H1 (cell line): ENCODE results near the gene KDM2A. TPM values are rescaled to one million over a fixed set of nuclear protein-coding genes. Genes with fewer than 3 reads are reported as not detected.

ENCODE experiments used
- CHD1 ChIP-seq: IDR thresholded peaks from 2 replicates; pipeline ENCODE4 v1.6.1; 2012; ENCODE audit warnings: low read depth, low read length, improper control_type of control experiment
- CHD7 ChIP-seq: fragments of 300-600 bp; sonication (generic); IDR thresholded peaks from 2 replicates; pipeline ENCODE4 v1.7.1; 2012; ENCODE audit warnings: low read length, moderate library complexity, mild to moderate bottlenecking, inconsistent platforms; ENCODE audit not compliant: insufficient replicate concordance
- EP300 ChIP-seq, 2 experiments: IDR thresholded peaks; 1 replicate in 1 of 2; 2 replicates in 1 of 2; pipeline ENCODE4 v1.6.1; 2011 to 2012; ENCODE audit warnings: low read depth in 2 of 2, low read length in 2 of 2, mild to moderate bottlenecking in 2 of 2, borderline replicate concordance in 1 of 2, inconsistent platforms in 1 of 2, moderate library complexity in 1 of 2
- HDAC2 ChIP-seq, 2 experiments: fragments of 300-600 bp in 1 of 2; sonication (generic) in 1 of 2; IDR thresholded peaks; 2 replicates each; pipeline ENCODE4 v1.6.1; 2011 to 2012; ENCODE audit warnings: low read depth in 2 of 2, low read length in 2 of 2, mild to moderate bottlenecking in 2 of 2, moderate library complexity in 2 of 2, borderline replicate concordance in 1 of 2, inconsistent platforms in 1 of 2
- JUND ChIP-seq: IDR thresholded peaks from 2 replicates; pipeline ENCODE4 v1.6.1; 2011; ENCODE audit warnings: mild to moderate bottlenecking, improper control_type of control experiment, low read length
- KDM1A ChIP-seq: fragments of 200-600, 300-600 bp; sonication (generic); IDR thresholded peaks from 2 replicates; pipeline ENCODE4 v1.7.1; 2016; ENCODE audit warnings: mild to moderate bottlenecking, low read length, borderline replicate concordance
- RFX5 ChIP-seq: IDR thresholded peaks from 2 replicates; pipeline ENCODE4 v1.6.1; 2011; ENCODE audit warnings: low read depth, low read length, improper control_type of control experiment, borderline replicate concordance
- SUZ12 ChIP-seq: fragments of 200-600 bp; sonication (generic); IDR thresholded peaks from 2 replicates; pipeline ENCODE4 v1.6.1; 2012; ENCODE audit warnings: mild to moderate bottlenecking, inconsistent platforms, low read length, moderate library complexity, mixed read lengths
- TAF7 ChIP-seq: optimal IDR thresholded peaks from 2 replicates; pipeline ENCODE3; 2011; ENCODE audit warnings: low read depth, mild to moderate bottlenecking, inconsistent platforms, low read length, moderate library complexity, borderline replicate concordance
- polyA plus RNA-seq, 7 experiments: library from polyadenylated mRNA; depleted of rRNA in 3 of 7; stranded (reverse) in 5 of 7; unstranded in 2 of 7; fragments of >200 nt in 5 of 7; fragments of 200-250 nt in 2 of 7; gene quantifications; 1 replicate in 5 of 7; 2 replicates in 1 of 7; 4 replicates in 1 of 7; pipeline versions ENCODE4 v1.2.1 to v1.2.3, GENCODE V29; 2011 to 2013; ENCODE audit warnings: missing spikeins in 2 of 7, mixed read lengths in 2 of 7
- total RNA-seq: library from RNA; stranded (reverse); fragmentation: NEBNext Ultra II Directional; extraction: Animal tissue kit (Norgen Biotek cat#: 25700); gene quantifications from 2 replicates; pipeline ENCODE4 v1.2.1, GENCODE V29; 2021

Gene KDM2A
- total and polyA plus RNA-seq, 2 of the 8 experiments (the other 6 are each of a cell fraction or from before 2014, with no cell fraction given): 55.4 to 66.2 TPM

DNA sequence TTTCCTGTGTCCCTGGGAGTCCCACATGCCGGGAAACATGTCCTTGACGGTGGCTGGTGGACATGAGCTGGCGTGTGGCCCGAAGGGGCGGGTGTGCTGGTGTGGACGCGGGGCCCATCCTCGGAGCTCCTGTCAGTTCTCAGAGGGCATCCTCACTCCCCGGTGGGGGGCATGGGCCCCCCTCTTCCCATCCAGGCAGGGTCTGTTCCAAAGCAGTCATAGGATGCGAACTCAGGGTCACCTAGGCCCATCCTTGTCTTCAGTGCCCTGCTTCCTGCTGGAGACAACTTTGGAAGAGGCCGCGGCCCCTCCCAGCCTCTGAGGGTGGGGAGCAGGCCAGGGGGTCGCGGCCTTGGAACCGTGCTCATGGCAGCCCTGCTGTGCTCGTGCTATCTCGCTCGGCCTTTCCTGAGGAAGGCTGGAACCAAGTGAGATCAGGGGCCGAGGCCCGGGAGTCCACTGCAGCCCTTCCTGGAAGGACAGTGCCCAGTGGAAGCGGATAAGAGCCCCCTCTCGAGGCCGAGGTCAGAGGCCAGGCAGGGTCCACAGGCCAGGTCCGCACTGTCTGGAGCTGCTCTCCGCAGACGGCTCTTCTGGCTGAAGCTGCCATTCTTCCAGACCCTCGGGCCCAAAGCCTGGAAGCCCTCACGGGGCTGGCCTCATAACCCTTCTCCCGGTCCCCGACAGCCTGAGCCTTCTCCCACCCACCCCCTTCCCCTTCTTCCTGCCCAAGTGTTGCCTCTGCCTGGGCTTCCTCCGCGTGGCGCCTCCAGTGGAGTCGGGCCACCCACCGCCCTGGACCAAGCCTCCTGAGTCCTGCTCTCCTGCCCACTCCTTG lies 155.9 kb downstream of the KDM2A start (continued):
- TF ChIP-seq JUND (no peak), HDAC2 (IDR thresholded peaks at IDR 0.05; ENCODE audit: borderline replicate concordance in 1 of 2, low read depth in 2 of 2, low read length in 2 of 2) (no peak), CHD1 (no peak), KDM1A (no peak), SUZ12 (no peak), CHD7 (no peak), RFX5 (no peak), EP300 (IDR thresholded peaks at IDR 0.05; ENCODE audit: borderline replicate concordance in 1 of 2, low read depth in 2 of 2, low read length in 2 of 2) (no peak), TAF7 (no peak)
